Measurements from ENCODE around the gene KCTD11.
A peak's percentile ranks its signal among the peaks of the same experiment; 100 is the strongest.

The KCTD11 gene

DNA sequence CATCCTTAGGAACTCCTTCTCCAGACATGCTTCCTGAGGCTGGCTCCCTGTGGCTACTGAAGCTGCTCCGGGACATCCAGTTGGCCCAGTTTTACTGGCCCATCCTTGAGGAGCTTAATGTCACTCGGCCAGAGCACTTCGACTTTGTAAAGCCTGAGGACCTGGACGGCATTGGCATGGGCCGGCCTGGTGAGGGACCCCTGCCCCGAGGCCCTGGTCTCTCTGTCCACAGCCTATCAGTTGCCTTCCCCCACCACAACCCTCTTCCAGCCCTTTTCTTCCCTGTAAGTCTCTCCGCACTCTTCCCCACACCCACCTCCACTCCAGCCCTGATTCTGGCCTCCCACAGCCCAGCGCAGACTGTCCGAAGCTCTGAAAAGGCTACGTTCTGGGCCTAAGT, 30.9 kb downstream of the KCTD11 start:
- DNase-seq: no peak

DNA sequence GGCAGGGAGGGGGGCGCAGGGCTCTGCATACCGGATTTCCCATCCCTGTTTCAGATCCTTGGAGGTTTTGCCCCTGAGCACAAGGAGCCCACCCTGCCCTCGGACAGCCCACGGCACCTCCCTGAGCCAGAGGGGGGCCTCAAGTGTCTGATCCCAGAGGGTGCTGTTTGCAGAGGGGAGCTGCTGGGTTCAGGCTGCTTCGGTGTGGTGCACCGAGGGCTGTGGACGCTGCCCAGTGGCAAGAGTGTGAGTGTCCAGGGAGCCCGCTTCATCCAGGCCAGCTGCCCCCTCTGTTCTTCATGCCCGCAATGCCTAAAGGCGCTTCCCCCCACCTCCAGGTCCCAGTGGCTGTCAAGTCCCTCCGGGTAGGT, 31.4 kb downstream of the KCTD11 start:
- no peak for DNase-seq

DNA sequence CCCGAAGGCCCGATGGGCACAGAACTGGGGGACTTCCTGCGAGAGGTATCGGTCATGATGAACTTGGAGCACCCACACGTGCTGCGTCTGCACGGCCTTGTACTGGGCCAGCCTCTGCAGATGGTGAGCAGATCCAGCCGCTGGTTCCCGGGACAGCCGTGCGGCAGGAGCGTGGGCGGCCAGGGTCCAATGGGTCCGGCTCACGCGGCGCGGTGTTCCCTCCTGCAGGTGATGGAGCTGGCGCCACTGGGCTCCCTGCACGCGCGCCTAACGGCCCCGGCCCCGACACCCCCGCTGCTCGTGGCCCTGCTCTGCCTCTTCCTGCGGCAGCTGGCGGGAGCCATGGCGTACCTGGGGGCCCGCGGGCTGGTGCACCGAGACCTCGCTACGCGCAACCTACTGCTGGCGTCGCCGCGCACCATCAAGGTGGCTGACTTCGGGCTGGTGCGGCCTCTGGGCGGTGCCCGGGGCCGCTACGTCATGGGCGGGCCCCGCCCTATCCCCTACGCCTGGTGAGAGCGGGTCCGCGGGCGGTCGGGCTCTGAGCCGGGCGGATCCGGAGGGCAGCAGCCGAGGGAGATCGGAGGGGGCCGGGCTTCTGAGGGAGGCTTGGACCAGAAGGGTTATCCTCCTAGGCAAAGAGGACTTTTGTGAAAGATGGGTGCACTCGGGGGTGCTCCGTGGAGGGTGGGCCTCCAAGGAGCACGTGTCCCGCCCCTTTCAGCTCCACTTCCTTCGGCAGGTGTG, 32.0 kb downstream of the KCTD11 start:
- DNase-seq: no peak

DNA sequence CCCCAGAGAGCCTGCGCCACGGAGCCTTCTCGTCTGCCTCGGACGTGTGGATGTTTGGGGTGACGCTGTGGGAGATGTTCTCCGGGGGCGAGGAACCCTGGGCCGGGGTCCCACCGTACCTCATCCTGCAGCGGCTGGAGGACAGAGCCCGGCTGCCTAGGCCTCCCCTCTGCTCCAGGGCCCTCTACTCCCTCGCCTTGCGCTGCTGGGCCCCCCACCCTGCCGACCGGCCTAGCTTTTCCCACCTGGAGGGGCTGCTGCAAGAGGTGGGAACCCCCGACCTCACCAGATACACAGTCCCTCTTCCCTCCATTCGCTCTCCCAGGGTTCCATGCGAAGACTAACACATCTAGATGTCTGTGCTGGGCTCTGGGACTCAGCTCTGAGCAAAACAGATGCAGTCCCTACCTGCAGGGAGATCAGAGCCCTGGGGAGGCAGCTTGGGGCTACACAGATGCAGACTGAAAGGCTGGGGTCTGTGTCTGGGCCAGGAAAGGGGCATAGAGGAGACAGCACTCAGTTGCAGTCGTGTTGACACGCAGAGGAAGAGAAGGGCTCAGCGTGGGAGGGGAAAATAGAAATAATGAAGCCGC, 32.6 kb downstream of the KCTD11 start:
- DNase-seq: no peak

DNA sequence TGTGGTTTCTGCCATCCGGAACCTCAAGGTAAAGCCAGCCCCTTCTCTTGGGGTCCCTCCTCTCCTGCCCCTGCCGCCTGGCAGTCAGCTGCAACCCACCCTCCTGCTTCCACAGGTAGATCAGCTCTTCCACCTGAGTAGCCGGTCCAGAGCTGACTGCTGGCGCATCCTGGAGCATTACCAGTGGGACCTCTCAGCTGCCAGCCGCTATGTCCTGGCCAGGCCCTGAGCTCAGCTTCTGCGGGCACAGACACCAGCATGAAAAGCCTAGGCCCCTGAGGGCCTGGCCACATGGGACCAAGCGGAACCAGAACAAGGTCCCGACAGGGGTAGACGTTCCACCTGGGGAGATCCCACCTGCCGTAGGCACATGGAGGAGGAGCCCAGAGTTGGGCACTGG, 36.9 kb downstream of the KCTD11 start:
- no peak for DNase-seq

DNA sequence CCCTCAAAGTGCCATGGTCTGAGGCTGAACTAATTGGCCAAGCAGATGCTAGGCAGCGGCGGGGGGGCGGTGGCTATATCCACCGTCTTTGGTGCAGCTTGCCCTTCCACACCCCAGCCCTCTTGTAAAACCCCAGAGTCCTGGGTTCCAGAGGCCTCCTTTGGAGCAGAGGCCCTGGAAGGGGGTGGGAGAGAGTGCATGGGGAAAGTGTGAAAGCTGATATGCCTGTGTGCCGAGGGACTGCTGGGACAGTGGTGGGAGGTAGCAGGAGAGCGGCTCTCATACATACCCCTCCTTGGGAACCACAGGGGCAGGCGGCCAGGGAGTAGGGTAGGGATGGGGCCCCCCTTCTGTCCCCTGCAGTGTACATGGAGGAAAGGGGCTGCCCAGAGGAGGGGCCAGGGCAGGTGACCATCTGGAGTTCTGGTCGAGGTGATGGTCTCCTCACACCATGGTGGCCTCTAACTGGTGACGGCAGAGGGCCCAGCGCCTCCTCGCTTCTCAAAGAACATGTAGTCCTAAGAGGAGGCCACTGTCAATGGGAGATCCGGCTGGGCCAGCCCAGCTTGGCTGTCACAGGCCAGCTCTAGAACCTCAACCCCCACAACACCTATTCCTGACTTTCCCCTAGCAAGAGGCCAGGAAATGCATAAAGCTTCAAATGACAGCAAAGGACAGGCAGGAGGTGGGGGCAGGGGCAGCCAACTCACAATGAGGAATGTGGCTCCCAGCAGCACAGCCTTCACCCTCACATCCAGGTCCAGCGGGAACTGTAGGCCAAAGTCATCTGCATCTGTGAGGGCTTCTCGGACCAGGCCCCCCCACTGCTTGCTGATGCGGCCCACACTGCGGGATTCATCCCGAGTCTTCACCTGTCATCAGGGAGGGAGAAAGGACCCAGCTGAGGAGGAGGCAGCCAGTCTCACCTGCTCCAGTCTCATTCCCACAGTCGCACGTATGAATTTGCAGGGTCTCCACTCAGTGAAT, 38.3 kb downstream of the KCTD11 start:
- DNase-seq: no peak

DNA sequence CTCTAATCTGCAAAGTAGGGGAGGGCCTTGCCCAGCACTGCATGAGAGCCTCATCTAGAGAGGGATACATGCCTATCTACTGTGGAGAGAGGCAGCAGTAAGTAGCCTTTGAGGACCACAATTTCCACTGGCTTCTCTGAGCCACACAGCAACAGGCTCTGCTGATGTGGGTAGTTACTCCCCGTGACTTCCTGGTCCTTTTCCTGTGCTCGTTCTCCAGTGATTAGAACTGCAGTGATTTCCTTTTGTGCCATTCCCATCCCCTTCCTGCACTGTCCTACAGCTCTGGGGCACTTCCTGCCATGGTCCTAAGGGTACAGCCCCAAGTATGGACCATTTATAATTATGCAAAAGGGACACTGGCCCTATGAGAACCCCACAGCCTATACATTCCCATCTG, 39.3 kb downstream of the KCTD11 start:
- DNase-seq: no peak

DNA sequence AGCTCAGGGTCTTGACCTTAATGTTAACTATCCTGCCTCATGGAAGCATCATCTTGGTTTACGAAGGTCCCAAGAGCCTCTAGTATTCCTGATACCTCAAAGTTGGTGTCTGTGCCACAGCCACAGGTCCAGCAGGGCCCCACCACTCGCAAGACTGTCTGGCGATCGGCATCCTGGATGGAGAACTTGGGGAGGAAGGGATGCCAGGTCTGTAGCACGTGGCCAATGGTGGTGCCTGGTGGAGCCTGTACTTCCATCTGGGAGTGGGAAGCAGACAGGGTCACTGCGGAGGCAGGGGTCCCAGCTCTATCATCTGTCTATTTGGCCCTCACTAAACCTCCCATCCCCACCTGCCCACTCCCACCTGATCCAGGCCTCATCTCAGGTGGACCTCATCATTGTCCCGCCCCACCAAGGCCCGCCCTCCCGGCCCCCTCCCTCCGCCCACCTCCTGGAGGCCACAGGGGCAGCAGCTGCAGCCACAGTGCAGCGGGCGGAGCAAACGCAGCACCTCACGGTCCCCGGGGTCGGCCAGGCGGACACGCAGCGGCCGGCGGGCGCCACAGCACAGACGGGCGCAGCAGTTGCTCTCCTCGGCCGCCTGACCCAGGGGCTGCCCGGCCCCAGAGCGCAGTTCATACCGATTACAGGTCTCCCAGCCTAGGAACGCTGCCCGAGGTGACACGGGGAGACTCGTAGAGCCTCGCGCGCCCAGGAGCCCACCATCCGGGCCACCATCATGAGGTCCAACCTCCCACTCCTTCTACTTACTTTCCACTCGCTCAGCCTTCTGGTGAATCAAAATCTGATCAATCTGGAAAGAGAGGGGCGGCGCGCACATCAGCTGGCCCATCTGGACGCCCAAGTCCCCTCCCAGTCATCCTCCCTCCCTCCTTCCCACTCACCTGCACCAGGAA, 41.0 kb downstream of the KCTD11 start:
- DNase-seq: no peak

DNA sequence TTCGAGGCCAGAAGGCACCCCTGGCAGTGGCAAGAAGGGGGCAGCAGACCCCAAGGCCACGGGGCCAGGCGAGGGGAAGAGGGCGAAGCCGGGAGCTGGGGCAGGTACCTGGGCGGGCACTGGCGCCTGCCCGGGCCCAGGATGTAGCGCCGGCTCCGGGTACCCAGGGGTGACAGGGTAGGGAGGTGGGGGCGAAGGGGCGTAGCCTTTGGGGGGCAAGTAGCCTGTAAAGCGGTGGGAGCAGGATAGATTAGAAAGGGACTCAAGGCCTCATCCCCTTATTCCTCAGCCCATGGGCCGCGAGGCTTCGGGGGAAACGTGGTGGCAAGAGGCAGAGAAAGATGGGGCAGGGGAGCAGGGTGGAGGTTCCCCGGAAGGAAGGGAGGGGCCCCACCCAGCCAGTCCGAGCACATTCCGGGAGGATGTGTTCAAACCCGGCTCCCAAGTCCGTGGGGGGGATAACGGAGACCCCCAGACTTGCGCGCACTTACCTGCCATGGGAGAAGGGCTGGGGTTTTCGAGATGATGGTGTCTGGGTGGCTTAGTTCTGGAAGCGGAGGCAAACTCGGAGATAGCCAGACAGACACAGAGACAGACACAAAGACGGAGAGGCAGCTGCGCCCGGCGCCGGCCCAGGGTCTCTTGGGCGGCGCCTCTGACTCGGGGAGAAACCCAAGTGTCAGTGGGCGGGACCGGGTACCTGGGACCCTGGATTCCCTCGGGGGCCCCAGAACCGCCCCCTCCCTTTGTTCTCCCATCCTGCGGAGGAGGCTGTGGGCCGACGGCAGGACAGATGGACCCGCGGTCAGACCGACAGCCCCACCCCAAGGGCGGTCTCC, 41.9 kb downstream of the KCTD11 start:
- no peak for DNase-seq

DNA sequence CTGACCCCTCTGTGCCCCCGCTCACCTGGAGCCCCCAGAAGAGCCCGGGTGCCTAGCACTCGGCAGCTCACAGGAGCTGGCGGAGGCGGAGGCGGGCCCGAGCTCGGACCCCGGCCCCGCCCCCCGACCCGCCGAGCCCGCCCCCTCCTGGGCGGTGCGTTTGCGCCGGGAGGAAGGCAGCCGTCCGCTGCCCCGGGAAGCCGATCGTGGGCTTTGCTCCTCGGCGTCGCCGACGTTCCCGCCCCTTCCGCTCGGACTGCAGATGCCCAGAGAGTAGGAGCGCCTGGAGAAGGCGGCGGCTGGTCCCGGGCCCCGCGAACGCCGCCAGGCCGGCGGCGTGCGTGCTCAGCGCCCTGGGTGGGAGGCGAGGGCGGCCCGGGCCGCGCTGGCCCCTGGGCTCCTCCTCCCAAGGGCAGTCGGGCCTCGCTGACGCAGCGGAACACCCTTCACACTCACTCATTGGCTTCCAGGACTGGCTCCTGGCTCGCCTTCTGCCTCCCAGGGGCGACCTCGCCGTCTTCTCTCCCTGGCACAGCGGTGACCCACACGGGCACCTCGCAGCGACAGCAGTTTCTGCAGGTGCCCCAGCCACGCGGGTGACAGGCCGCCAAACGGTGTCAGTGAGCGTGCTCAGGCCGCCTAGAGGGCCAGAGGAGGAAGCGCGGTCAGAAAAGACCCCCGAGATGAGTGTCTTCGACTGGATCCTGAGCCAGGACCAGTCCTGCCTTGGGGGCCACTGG, 42.7 kb downstream of the KCTD11 start, which contains the start of gene PLSCR3:
Gene PLSCR3, minus strand, starts transcription at position 74 of the 740 bp plus-strand sequence. CDS start 415 bp downstream, outside the sequence.
- peak; percentile 53 for DNase-seq

DNA sequence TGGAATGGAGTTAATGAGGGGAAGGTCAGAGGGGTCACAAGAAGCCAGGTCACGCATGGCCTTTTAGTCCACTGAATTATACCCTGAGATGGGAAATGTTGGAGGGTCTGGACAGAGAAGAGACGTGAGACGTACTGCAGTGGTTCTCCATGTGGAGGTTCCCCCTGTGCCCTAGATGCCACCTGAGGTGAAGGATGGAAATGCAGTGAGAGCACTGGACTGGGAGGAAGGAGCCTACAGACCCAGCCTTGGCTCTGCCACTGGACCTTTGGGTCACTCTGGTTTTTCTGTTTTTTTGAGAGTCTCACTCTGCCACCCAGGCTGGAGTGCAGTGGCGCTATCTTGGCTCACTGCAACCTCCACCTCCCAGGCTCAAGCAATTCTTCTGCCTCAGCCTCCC, 44.2 kb downstream of the KCTD11 start:
- DNase-seq: no peak

DNA sequence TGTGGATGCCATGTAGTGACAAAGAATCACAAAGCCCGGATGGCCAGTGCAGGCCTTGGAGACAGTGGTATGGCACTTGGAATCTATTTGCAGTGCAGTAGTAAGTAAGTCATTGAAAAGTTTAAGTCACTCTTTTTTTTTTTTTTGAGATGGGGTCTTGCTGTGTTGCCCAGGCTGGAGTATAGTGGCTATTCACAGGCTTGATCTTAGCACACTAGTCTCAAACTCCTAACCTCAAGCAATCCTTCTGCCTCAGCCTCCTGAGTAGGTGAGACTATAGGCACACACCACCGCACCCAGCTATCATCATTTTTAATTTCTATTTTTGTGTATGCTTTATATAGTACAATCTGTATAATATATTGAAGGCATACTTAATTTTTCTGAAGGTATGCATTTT, 46.6 kb downstream of the KCTD11 start:
- no peak for DNase-seq

DNA sequence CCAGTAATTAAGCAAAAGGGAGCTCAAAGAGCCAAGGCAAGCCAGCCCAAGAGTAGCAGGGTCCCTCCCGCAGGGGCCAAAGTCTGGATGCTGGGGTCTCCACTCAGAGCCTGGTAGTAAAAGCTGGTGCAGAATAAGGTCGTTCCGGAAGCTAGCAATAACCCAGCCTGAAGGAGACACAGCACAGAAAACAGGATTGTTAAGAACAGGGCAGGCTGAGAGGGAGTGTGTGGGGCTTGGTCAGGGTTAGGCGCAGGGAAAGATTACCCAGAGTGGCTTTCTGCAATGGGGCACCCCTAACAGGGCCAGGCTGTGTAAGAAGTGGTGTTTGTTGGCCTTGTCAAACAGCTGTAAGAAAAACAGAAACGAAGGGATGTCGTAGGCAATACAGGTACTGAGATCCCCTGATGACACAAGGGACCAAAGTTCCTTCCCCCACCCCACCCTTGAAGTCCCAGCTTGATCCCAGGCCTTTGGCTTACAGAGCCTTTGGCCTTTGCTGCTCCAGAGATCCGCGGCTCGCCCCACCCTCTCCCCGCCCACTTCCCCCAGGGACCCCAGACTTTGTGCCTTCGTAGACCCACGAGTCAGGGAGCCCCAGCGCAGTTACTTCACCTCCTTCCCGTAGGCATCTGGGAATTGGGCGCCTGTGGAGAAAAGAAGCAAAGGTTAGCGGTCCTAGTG, 51.2 kb downstream of the KCTD11 start:
- DNase-seq: no peak

DNA sequence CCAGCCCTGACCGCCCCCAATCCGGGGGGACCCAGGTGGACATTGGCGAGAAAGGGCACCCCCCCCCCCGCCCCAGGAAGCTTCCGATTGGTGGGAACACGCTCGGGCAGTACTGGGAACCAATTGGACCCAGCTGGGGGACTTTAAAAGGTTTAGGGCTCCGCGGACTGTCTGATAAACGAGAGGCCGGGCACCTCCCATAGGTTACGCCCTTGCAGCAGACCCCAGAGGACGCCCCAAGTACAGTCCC, 51.7 kb downstream of the KCTD11 start:
- DNase-seq: no peak

DNA sequence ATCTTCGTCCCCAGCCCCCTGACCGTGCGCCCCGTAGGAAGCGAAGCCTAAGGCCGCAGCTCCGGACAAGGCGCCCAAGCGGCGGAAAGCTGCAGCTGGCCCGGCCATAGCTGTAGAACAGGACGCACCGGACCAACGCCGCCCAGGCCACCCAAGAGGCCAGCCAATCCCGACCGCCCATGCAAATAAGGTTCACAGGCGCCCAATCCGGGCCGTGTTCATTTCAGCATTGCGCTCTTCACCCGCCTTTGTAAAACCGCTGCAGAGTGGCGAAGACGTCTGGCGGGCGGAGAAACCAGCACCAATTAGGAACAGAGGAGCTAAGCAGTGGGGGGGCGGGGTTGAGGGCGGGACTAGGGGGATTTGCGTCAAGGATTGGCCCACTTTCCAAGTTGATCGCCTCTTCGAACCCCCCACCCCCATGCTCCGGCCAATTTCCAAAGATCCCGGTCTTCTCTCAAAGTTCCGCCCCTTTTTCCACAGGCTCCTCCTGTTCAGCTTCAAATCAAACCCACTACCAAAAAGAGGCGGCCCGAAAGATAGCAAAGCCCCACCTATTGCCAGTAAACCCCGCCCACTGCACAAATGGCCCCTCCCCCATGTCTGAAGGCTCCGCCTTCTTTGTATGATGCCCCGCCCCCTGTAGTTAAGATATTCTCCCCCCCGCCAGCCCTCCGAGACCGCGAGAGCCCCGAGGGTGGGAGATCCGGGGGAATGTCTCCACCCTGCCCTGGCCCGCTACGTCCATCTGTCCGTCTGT, 52.2 kb downstream of the KCTD11 start, which contains the start of gene TMEM256:
Gene TMEM256, minus strand, starts transcription at position 121 of the 760 bp plus-strand sequence. Its CDS starts 13 bp downstream, at position 108.
- DNase-seq: peak; percentile 95

Measured in NCI-H2227 treated with DMSO at 0.1 percent for 48 hours (cell line).